Tibial nerve (tissue), 4 donors: ENCODE results near the gene RAB40B. TPM values are rescaled to one million over a fixed set of nuclear protein-coding genes. Genes with fewer than 3 reads are reported as not detected.

Experiments used
- DNase-seq, 2 donors: peaks; one replicate each; pipeline ENCODE4 v3.0.0-alpha.2; 2019; ENCODE audit warnings: low spot score in 2 of 2
- H3K27ac ChIP-seq, 4 donors: fragments of 200-600 bp; sonication (generic) in 3 of 4; one replicate each; pipeline ENCODE4 v1.5.1; 2017 to 2019; ENCODE audit warnings: mild to moderate bottlenecking in 1 of 4
- H3K27me3 ChIP-seq, 2 donors: fragments of 200-600 bp; sonication (generic) in 1 of 2; one replicate each; pipeline versions ENCODE4 v1.5.1 to v1.6.0; 2017 to 2019
- H3K36me3 ChIP-seq, 3 donors: fragments of 200-600 bp; sonication (generic); one replicate each; pipeline ENCODE4 v1.5.1; 2018 to 2019
- H3K4me1 ChIP-seq, 4 donors: fragments of 200-600 bp; sonication (generic) in 3 of 4; one replicate each; pipeline ENCODE4 v1.5.1; 2017 to 2019
- H3K4me3 ChIP-seq, 4 donors: fragments of 200-600 bp; sonication (generic) in 3 of 4; one replicate each; pipeline ENCODE4 v1.5.1; 2017 to 2019; ENCODE audit warnings: mild to moderate bottlenecking in 1 of 4, moderate library complexity in 1 of 4
- H3K9me3 ChIP-seq, 4 donors: fragments of 200-600 bp; sonication (generic) in 3 of 4; one replicate each; pipeline ENCODE4 v1.5.1; 2017 to 2019
- EP300 ChIP-seq, 2 donors: sonication (generic); formaldehyde crosslinking; IDR thresholded peaks; one replicate each; pipeline ENCODE4 v1.6.1; 2017; ENCODE audit warnings: antibody characterized with exemption in 2 of 2, mild to moderate bottlenecking in 1 of 2
- POLR2A ChIP-seq, 2 donors: fragments of 450-650 bp; IDR thresholded peaks; one replicate each; pipeline ENCODE4 v1.6.1; 2017; ENCODE audit warnings: antibody characterized with exemption in 2 of 2, mild to moderate bottlenecking in 2 of 2, moderate library complexity in 2 of 2
- WGBS, 2 donors: methylation state at CpG; one replicate each; pipeline ENCODE4 v1.1.5; 2018; 5-methylcytosine and 5-hydroxymethylcytosine counted together
- total RNA-seq, 4 donors: library from RNA; depleted of rRNA; stranded (reverse); fragments of >200 nt; gene quantifications; one replicate each; pipeline ENCODE4 v1.1.0, GENCODE V29; 2016
- TF ChIP-seq, protein P1 (sequence below), 5 experiments: fragments of 200-600 bp in 3 of 5; fragments of 450-650 bp in 2 of 5; sonication (generic) in 3 of 5; IDR thresholded peaks; one replicate each; pipeline ENCODE4 v1.5.1; 2016 to 2019; ENCODE audit warnings: antibody characterized with exemption in 5 of 5, mild to moderate bottlenecking in 3 of 5, moderate library complexity in 2 of 5

The RAB40B gene
- total RNA-seq, 4 donors from 2014 or later = 27.3 to 39.0 (median 36.7) TPM

DNA sequence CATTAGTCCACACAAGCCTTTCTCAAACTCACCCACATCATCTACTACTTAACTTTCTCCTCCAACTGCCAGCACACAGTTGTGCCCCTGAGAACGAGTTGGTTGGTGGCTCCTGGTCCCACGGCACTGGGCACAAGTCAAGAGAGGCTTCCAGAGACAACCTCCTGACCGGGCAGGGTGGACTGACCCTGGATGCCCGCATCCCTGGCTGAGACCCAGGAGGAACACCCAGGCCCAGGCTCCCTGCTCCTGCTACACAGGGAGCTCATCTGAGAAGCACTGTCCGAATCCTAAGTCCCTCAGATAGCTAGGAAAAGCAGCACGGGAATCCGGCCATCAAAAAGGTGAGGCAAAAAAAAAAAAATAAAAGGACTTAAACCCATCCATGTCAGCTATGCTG is 79.3 kb downstream of the RAB40B start:
- Histone ChIP-seq H3K27ac (no peak overlapping the region), H3K4me3 (no peak overlapping the region), H3K4me1 (no peaks in the 10 kb centered on the region), H3K9me3 (no peaks in the 10 kb centered on the region), H3K27me3 (no peaks in the 10 kb centered on the region), H3K36me3 (peaks cover 3 to 99% (median 18%) of the 10 kb centered on the region in 3 donors)
- TF ChIP-seq POLR2A (IDR thresholded peaks at IDR 0.05) (no peak), EP300 (IDR thresholded peaks at IDR 0.05) (no peak)
- TF ChIP-seq, protein P1, sequence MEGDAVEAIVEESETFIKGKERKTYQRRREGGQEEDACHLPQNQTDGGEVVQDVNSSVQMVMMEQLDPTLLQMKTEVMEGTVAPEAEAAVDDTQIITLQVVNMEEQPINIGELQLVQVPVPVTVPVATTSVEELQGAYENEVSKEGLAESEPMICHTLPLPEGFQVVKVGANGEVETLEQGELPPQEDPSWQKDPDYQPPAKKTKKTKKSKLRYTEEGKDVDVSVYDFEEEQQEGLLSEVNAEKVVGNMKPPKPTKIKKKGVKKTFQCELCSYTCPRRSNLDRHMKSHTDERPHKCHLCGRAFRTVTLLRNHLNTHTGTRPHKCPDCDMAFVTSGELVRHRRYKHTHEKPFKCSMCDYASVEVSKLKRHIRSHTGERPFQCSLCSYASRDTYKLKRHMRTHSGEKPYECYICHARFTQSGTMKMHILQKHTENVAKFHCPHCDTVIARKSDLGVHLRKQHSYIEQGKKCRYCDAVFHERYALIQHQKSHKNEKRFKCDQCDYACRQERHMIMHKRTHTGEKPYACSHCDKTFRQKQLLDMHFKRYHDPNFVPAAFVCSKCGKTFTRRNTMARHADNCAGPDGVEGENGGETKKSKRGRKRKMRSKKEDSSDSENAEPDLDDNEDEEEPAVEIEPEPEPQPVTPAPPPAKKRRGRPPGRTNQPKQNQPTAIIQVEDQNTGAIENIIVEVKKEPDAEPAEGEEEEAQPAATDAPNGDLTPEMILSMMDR (IDR thresholded peaks at IDR 0.05) = no peak
- WGBS, 2 donors = 76 to 83% methylated on average over 6 to 7 of the region's 7 CpGs
- DNase-seq = no peak

DNA sequence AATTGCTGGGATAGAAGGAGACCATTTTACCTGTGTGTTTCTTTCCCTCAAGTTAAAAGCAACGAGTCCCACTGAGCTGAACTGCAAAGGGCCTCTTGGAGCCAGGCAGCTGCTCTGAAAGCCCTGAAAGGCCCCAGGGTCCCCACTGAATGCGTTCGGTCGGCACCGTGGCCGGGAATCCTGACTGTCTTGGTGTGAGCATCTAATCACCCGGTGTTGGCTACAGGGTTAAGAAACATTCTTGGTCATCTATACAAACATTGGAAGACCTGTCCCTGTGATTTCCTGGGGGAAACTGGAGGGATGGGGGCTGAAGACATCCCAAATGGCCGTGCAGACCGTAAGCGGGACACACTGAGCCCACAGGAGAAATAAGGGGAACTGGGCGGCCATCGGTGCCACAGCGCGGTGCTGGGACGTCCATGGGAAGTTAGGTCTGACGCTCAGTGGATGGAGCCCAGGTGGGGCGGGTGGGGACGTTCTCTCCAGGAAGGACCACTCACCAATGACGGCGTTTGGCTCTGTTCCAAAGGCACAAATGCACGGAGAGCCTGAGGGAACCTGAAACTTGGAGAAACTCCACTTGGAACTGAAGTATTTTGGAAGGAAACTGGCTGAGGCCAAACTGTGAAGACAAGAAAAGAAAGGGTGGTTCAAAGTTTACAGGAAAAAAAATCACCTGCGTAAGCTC is 82.3 kb downstream of the RAB40B start:
- TF ChIP-seq EP300 (IDR thresholded peaks at IDR 0.05) = no peak
- TF ChIP-seq, protein P1 (IDR thresholded peaks at IDR 0.05) = no peak
- TF ChIP-seq POLR2A (IDR thresholded peaks at IDR 0.05) = no peak
- Histone ChIP-seq H3K27me3 (no peaks in the 10 kb centered on the region), H3K4me3 (no peak overlapping the region), H3K9me3 (no peaks in the 10 kb centered on the region), H3K36me3 (peaks cover 0 to 98% (median 18%) of the 10 kb centered on the region in 3 donors), H3K4me1 (no peaks in the 10 kb centered on the region), H3K27ac (no peak overlapping the region)
- DNase-seq = no peak
- 86 to 88% methylated on average over 21 to 22 of the region's 22 CpGs for WGBS, 2 donors

DNA sequence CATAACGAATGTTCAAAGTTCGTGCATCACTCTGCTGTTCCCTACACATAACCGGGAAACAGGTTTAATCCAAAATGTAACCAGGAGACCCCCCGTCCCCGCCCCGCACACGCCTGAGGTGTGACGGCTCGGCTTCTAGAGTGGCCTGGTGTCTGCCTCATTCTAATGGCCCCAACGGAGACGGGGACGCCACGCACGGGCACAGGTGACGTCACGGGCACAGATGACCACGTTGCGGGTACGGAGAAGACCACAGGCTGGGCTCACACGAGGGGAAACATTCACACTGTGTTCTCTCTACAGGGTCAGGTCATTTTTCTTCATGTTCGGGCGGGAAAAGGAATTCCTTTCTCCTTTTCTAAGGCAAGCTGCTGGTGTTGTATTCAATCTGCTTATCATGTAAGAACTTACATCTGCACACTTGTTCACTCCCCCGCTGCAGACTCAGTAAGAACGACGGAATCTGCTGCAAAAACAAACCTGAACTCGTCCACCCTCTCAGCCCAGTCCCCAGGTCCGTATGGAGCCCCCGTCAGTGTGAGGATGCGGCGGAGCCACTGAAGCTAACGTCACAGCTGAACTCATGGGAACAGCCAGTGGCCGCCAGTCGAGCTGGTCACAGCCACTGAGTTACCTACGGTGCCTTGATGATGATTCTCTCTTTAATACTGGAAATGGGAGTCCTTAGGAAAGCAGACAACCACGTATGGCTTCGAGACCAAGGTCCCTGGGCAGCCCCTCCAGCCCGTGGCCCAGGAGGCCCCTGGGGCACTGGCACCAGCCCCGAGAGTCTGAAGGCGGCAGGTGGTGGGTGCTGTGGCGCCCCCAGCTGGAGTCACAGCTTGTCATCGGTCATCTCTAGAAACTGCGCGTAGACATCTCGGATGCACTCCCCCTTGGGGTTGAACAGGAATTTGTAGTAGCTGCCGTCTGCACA is 83.1 kb downstream of the RAB40B start:
- Histone ChIP-seq H3K27me3 (no peaks in the 10 kb centered on the region), H3K4me3 (no peak overlapping the region), H3K27ac (no peak overlapping the region), H3K36me3 (peaks cover 0 to 98% (median 18%) of the 10 kb centered on the region in 3 donors), H3K9me3 (no peaks in the 10 kb centered on the region), H3K4me1 (no peaks in the 10 kb centered on the region)
- TF ChIP-seq, protein P1 (IDR thresholded peaks at IDR 0.05) = no peak
- TF ChIP-seq EP300 (IDR thresholded peaks at IDR 0.05) = no peak
- no peak for TF ChIP-seq POLR2A (IDR thresholded peaks at IDR 0.05)
- no peak for DNase-seq
- 85 to 89% methylated on average over 43 to 44 of the region's 45 CpGs for WGBS, 2 donors

DNA sequence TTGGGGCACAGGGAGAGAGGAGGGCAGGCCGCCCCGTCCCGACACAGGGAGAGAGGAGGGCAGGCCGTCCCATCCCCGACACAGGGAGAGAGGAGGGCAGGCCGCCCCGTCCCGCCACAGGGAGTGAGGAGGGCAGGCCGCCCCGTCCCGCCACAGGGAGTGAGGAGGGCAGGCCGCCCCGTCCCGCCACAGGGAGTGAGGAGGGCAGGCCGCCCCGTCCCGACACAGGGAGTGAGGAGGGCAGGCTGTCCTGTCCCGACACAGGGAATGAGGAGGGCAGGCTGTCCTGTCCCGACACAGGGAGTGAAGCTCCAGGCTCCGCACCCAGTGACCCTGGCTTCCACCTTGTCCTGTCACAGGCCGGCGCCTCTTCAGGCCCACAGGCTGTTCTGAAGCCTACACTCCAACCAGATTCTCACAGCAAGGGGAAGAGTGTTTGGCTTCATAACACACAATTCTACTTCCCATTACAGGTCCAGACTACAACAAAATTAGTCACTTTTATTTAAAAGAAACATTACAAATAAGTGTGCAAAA is 84.3 kb downstream of the RAB40B start:
- Histone ChIP-seq H3K4me3 (no peak overlapping the region), H3K27me3 (no peaks in the 10 kb centered on the region), H3K36me3 (peaks cover 0 to 98% (median 8%) of the 10 kb centered on the region in 3 donors), H3K4me1 (no peaks in the 10 kb centered on the region), H3K9me3 (no peaks in the 10 kb centered on the region), H3K27ac (peak overlapping the region in 1 of 4 donors; percentile 18)
- no peak for TF ChIP-seq EP300 (IDR thresholded peaks at IDR 0.05)
- TF ChIP-seq, protein P1 (IDR thresholded peaks at IDR 0.05) = no peak
- no peak for TF ChIP-seq POLR2A (IDR thresholded peaks at IDR 0.05)
- 62 to 80% methylated on average over 16 to 21 of the region's 22 CpGs for WGBS, 2 donors
- no peak for DNase-seq
